GM12878 (cell line): ENCODE measurements around the gene PPP1R2.

ENCODE experiments used
- CHD2 ChIP-seq: IDR thresholded peaks from 2 replicates; pipeline ENCODE4 v1.6.1; 2011; ENCODE audit warnings: low read depth, low read length, improper control_type of control experiment, borderline replicate concordance
- HDGF ChIP-seq: fragments of 450-650 bp; IDR thresholded peaks from 2 replicates; pipeline ENCODE4 v1.6.1; 2016; ENCODE audit warnings: antibody characterized with exemption
- RFX5 ChIP-seq: IDR thresholded peaks from 2 replicates; pipeline ENCODE4 v1.6.1; 2011; ENCODE audit warnings: low read depth, low read length, improper control_type of control experiment
- ZNF24 ChIP-seq: fragments of 450-650 bp; IDR thresholded peaks from 2 replicates; pipeline ENCODE4 v1.6.1; 2017; ENCODE audit warnings: antibody characterized with exemption, mild to moderate bottlenecking
- TF ChIP-seq, protein P1 (sequence below), 3 experiments: IDR thresholded peaks in 2 of 3; conservative IDR thresholded peaks in 1 of 3; 2 replicates each; pipeline ENCODE4 v1.5.1; 2011; ENCODE audit warnings: low read depth in 3 of 3, low read length in 3 of 3, mild to moderate bottlenecking in 3 of 3, control low read depth in 2 of 3, moderate library complexity in 2 of 3, inconsistent platforms in 1 of 3, mixed read lengths in 1 of 3; ENCODE audit not compliant: control insufficient read depth in 2 of 3, insufficient read depth in 1 of 3; ENCODE audit errors: extremely low read depth in 1 of 3
- TF ChIP-seq, protein P2 (sequence below): IDR thresholded peaks from 2 replicates; pipeline ENCODE4 v1.6.1; 2011; ENCODE audit warnings: low read depth, mild to moderate bottlenecking, low read length, moderate library complexity, borderline replicate concordance; ENCODE audit errors: extremely low read depth
- TF ChIP-seq, protein P3 (sequence below): IDR thresholded peaks from 2 replicates; pipeline ENCODE4 v1.6.1; 2012; ENCODE audit warnings: low read depth, low read length, improper control_type of control experiment
- TF ChIP-seq, protein P4 (sequence below): IDR thresholded peaks from 2 replicates; pipeline ENCODE4 v1.6.1; 2011; ENCODE audit warnings: low read depth, low read length, improper control_type of control experiment, borderline replicate concordance

DNA sequence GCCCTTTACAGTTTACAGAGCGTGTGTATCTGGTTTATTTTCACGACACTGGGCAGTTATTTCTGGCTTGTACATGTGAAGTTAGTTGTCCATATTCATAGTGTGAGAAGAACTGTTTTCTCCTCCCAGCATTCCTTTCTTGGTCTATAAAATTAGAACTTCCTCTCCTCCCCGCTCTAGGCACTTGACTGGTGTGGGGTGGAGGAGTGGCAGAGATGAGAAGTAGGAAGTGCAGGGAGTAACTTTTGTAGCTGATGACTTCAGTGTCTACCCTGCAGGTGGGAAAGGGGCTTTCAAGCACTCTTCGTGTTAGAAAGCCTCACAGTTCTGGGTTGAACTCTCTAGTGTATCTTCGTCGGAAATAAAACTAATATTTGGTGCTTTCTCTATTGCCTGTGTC lies 27.2 kb upstream of the PPP1R2 start:
- TF ChIP-seq, protein P1, sequence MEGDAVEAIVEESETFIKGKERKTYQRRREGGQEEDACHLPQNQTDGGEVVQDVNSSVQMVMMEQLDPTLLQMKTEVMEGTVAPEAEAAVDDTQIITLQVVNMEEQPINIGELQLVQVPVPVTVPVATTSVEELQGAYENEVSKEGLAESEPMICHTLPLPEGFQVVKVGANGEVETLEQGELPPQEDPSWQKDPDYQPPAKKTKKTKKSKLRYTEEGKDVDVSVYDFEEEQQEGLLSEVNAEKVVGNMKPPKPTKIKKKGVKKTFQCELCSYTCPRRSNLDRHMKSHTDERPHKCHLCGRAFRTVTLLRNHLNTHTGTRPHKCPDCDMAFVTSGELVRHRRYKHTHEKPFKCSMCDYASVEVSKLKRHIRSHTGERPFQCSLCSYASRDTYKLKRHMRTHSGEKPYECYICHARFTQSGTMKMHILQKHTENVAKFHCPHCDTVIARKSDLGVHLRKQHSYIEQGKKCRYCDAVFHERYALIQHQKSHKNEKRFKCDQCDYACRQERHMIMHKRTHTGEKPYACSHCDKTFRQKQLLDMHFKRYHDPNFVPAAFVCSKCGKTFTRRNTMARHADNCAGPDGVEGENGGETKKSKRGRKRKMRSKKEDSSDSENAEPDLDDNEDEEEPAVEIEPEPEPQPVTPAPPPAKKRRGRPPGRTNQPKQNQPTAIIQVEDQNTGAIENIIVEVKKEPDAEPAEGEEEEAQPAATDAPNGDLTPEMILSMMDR (IDR thresholded peaks at IDR 0.05 in 2 of 3, conservative IDR thresholded peaks at IDR 0.05 in 1 of 3; ENCODE audit: control insufficient read depth in 2 of 3, extremely low read depth in 1 of 3, insufficient read depth in 1 of 3, low read depth in 3 of 3, low read length in 3 of 3): no peak
- TF ChIP-seq CHD2 (no peak), RFX5 (no peak), HDGF (no peak), ZNF24 (no peak)
- TF ChIP-seq, protein P2, sequence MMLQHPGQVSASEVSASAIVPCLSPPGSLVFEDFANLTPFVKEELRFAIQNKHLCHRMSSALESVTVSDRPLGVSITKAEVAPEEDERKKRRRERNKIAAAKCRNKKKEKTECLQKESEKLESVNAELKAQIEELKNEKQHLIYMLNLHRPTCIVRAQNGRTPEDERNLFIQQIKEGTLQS: no peak
- TF ChIP-seq, protein P3, sequence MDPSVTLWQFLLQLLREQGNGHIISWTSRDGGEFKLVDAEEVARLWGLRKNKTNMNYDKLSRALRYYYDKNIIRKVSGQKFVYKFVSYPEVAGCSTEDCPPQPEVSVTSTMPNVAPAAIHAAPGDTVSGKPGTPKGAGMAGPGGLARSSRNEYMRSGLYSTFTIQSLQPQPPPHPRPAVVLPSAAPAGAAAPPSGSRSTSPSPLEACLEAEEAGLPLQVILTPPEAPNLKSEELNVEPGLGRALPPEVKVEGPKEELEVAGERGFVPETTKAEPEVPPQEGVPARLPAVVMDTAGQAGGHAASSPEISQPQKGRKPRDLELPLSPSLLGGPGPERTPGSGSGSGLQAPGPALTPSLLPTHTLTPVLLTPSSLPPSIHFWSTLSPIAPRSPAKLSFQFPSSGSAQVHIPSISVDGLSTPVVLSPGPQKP: no peak
- TF ChIP-seq, protein P4, sequence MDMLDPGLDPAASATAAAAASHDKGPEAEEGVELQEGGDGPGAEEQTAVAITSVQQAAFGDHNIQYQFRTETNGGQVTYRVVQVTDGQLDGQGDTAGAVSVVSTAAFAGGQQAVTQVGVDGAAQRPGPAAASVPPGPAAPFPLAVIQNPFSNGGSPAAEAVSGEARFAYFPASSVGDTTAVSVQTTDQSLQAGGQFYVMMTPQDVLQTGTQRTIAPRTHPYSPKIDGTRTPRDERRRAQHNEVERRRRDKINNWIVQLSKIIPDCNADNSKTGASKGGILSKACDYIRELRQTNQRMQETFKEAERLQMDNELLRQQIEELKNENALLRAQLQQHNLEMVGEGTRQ: no peak
